Dermis blood vessel endothelial cell (primary cell): ENCODE data around the gene RABIF. TPM values are rescaled to one million over a fixed set of nuclear protein-coding genes. Genes with fewer than 3 reads are reported as not detected.
"Not testable (repeated sequence)": the region's sequence is repeated elsewhere in the genome, so short reads cannot be mapped to it uniquely, and the experiment has no call there.

ENCODE experiments used
- DNase-seq: peaks from one replicate; pipeline ENCODE4 v3.0.0; 2010
- total RNA-seq: library from RNA; depleted of rRNA; stranded (reverse); fragments of >200 nt; gene quantifications from 2 replicates; pipeline ENCODE4 v1.2.3, GENCODE V29; 2014

RABIF gene
- total RNA-seq, 1 donor from 2014 or later, result 6.8 TPM

DNA sequence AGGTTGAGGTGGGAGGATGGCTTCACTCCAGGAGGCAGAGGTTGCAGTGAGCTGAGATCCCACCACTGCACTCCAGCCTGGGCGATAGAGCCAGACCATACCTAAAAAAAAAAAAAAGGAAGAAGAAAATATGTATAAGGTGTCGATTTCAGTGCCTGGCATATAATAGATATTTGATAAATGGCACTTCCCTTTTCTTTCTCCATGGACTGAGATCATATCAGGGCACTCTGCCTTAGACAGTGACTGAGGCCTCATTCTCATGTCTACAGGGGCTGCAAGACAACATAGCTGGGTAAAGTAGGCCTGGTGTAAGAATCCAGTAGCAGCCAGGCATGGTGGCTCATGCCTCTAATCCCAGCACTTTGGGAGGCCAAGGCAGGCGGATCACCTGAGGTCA is 57.0 kb downstream of the RABIF start:
- no peak for DNase-seq

- DNase-seq, result not testable (repeated sequence)
These were observed 59.7 kb downstream of the RABIF start for GRCh38 chr1:202829223-202829622.

Other genes with a start within 250 kb of the RABIF start
- gene SYT2, start 178.7 kb downstream of the RABIF start, total RNA-seq, result under 0.01 TPM in 1 of 2 replicates, not detected in the other
- gene KDM5B, start 80.7 kb downstream of the RABIF start, total RNA-seq, result 76.3 and 89.0 TPM in 2 replicates
- 0.51 TPM in 1 of 2 replicates, not detected in the other for gene PCAT6, start 78.2 kb downstream of the RABIF start, total RNA-seq
- gene KLHL12, start 38.1 kb upstream of the RABIF start, total RNA-seq, result 26.7 and 28.6 TPM in 2 replicates
- gene ADIPOR1, start 69.2 kb upstream of the RABIF start, total RNA-seq, result 134 and 137 TPM in 2 replicates
- 36.1 and 40.0 TPM in 2 replicates for gene CYB5R1, start 78.1 kb upstream of the RABIF start, total RNA-seq
- gene TMEM183A, start 118.2 kb upstream of the RABIF start, total RNA-seq, result 95.8 and 124 TPM in 2 replicates
- 0.14 and 0.17 TPM in 2 replicates for gene PPFIA4, start 137.3 kb upstream of the RABIF start, total RNA-seq
- not detected in 2 replicates for gene MYOG, start 196.9 kb upstream of the RABIF start, total RNA-seq
- gene ADORA1, start 238.6 kb upstream of the RABIF start, total RNA-seq, result 0.19 TPM in 1 of 2 replicates, not detected in the other